MM.1S (cell line): ENCODE results near the gene ASCC2.

Experiments
- EZH2phosphoT487 ChIP-seq: fragments of 300-600 bp; sonication (generic); IDR thresholded peaks from 2 replicates; pipeline ENCODE4 v1.6.1; 2018; ENCODE audit warnings: antibody characterized with exemption, low read length
- TF ChIP-seq, protein P1 (sequence below): fragments of 300-600 bp; sonication (generic); IDR thresholded peaks from 2 replicates; pipeline ENCODE4 v1.5.1; 2016; ENCODE audit warnings: antibody characterized with exemption, low read length, mixed read lengths

- TF ChIP-seq, protein P1, sequence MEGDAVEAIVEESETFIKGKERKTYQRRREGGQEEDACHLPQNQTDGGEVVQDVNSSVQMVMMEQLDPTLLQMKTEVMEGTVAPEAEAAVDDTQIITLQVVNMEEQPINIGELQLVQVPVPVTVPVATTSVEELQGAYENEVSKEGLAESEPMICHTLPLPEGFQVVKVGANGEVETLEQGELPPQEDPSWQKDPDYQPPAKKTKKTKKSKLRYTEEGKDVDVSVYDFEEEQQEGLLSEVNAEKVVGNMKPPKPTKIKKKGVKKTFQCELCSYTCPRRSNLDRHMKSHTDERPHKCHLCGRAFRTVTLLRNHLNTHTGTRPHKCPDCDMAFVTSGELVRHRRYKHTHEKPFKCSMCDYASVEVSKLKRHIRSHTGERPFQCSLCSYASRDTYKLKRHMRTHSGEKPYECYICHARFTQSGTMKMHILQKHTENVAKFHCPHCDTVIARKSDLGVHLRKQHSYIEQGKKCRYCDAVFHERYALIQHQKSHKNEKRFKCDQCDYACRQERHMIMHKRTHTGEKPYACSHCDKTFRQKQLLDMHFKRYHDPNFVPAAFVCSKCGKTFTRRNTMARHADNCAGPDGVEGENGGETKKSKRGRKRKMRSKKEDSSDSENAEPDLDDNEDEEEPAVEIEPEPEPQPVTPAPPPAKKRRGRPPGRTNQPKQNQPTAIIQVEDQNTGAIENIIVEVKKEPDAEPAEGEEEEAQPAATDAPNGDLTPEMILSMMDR, result no peak
- no peak for TF ChIP-seq EZH2phosphoT487
Observed at GRCh38 chr22:29753808-29754657, 84.0 kb downstream of the ASCC2 start.
